HG03432 (cell line): ENCODE data around the gene TMA7B.
"Not testable (repeated sequence)": the region's sequence is repeated elsewhere in the genome, so short reads cannot be mapped to it uniquely, and the experiment has no call there.

ENCODE experiments used
- ATAC-seq: cut with Tn5 transposase; IDR thresholded peaks from one replicate; pipeline ENCODE4 v1.9.1; 2021; ENCODE audit warnings: mild to moderate bottlenecking, moderate library complexity; ENCODE audit not compliant: unreplicated experiment

The TMA7B gene

DNA sequence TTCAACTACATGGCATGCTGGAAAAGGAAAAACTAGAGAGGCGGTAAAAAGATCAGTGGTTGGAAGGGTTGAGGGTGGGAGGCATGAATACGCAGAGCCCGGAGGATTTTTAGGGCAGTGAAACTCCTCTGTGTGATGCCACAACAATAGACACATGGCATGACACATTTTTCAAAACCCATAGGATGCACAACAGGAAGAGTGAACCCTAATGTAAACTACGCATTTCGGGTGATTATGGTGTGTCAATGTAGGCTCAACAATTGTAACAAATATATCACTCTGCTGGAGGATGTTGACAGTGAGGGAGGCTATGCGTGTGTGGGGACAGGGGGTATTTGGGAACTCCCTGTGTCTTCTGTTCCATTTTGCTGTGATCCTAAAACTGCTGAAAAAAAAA lies 18.9 kb downstream of the TMA7B start:
- ATAC-seq, result no peak

DNA sequence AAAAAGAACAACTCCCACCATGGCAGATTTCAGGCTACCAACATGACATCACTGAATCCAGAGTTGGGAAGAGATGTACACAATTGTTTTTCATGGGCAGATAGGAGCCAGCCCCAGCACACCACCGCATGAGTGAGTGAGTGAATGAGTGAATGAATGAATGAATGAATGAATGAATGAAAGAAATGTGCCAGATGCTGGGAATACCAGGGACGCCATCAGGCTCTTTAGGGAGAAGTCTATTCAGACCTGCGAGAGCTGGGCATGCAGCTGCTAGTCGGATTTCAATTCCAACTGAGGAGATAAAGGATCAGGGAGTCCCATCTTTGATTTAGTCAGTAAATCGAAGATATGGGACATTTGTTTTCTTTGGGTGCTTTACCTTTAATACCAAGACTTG lies 19.3 kb downstream of the TMA7B start:
- no peak for ATAC-seq

DNA sequence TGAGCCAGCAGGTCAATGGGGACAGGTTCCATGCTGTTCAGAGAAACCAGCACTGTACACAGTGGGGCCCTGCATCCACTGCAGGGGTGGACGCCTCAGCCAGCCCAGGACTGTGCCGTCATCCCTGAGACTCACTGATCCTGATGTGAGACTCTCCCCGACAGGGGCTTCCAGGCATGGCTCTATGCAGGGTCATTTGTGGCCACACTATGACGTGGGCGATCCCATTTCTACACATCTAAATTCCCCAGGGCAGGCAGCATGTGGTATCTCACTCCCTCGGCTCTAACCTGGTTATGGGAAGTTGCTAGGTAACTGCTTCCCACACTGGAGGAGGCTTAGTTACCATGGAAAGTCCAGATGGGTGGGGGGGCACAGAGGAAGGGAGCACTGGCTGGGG lies 20.4 kb downstream of the TMA7B start:
- no peak for ATAC-seq

DNA sequence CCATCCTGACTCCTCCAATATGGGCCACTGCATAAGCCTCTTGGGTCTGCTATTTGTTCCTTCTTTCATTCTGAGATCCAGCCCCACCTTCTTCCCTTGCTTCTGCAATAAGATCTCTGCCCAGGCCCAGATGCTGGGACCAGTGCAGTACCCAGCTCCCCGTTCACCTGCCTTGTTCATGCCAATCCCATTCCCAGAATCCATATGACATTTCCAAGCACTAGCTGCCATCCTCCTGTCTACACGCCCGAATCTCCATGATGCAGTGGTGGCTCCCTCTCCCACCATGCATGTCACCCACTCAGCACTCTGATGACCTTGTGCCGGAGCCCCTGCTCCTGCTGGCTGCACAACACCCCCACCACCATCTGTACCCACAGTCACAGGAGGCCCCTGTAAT lies 23.1 kb downstream of the TMA7B start:
- no peak for ATAC-seq

DNA sequence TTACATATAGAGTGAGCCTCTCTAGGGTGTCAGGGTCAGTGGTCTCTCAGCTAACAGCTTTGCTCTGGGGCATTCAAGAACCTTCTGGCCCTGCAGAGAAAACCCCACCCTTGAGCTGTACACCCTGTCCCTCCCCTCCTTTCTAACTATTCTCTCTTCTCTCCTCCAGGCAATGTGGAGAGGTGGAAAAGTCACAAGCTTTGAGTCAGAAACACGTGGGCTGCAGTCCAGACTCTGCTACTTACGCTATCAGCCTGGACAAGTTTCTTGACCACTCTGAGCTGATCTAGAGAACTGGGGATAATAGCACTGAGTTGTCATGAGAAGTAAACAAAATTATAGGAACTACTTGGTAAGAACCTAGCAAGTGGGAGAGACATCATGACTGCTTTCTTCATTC lies 23.8 kb downstream of the TMA7B start:
- ATAC-seq, result no peak

DNA sequence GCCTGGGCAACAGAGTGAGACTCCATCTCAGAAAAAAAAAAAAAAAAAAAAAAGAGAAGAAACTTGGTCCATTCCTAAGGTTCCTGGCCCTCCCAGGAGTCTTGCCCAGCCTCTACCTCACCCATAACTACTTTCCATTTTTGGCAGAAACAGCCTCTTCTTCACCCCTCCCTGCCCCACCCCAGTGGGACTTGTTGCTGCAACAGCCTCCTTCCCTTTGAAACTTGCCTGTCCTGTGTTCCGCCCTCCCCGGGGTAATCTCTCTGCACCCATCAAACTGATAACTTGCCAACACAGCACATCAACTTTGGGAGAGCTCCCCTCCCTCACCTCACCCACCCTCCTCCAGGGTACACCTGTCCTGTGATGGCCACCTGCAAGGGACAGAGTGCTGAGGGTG lies 24.5 kb downstream of the TMA7B start:
- ATAC-seq, result no peak

DNA sequence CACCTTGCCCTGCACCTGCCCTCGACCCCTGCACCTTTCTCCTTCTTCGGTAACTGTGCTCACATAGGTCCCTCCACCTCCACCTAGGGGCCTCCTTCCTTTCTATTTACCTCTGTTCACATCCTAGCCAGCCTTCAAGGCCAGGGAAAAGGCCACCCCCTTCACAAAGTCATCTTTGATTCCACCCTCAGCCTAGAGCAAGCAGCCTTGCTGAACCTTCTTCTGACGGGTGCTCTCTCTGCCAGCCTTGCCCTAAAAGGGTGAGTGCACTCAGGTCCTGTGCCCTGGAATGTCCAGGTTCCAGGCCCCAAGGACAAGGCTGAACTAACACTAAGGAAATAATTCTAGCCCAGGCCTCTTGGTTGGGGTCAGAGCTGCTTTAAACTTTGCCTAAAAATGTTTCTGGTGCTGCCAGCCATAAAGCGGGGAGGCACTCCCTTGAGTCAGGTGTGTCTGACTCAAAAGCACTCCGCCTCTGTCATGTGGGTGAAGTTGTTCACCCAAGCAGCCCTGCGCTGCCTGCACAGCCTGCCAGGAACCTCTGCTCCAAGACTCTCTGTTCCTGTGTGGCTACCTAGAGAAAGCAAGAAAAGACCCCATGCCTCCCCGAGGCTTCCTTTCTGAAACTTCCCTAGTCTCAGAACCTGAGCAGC lies 25.3 kb downstream of the TMA7B start:
- ATAC-seq, result no peak

DNA sequence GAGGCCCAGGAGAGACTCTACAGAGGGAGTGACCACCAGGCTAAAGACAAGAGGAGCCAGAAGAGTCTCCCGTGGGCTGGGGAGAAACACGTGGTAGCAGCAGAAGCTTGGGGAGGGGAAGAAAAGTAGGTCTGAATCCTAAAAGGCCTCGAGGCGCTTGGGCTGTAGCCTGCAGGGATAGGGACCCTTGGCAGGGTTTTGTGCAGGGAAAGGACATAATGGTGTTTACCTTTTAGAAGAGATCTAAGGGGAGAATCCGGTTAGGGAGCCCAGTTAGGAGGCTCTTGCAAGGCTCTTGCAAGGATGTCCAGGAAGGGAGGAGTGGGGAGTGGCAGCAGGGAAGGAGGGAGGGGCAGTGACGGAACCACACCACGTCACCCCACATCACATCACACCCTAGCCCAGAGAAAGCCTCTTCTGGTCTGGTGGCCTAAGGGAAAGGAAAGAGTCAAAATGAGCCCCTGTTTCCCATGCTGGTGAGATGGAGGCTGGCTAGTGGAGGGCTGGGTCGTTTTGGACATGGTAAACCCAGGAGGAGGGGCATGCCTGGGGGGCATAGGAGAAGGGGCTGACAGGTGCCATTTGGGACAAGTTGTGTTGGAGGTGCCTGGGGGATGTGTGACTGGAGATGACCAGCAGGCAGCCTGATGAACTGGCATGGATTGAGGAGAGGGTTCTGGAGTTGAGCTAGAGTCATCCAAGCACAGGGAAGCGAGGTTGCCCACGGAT lies 28.4 kb downstream of the TMA7B start:
- ATAC-seq, result no peak

DNA sequence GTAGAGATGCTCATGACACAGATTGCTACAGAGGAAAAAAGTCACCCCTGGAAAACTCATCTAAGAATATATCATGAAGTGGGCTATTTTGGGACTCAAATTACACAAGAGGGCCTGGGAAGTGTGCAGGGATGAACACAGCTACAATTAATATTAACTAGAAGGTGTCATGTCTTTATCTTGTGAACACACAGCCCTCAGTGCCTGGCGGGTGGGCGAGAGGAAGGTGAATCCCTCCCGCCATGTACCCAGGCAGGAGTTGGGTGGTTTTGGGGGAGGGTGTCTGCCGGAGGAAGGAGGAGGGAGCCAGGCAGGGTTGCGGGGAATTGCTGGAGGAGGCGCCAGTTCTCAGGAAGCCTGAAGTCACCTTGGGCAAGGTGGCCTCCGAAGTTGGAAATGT lies 29.4 kb downstream of the TMA7B start:
- no peak for ATAC-seq

DNA sequence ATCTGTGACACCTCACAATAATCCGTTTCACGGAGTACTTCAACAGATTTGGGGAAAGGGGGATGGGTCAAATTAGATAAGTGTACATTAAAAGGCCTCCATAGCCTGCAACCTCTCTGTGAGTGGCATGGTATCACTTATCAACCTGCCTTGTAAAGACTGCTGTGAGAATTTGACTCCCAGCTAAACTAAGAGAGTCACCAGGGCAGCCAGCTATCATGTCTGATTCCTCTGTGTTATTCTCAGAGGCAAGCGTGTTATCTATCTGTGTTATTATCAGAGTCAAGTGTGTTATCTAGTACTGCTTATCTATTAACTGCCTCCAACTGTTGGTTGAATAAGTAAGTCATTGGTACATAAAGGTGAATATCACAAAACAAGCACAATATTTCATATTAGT lies 30.5 kb downstream of the TMA7B start:
- ATAC-seq, result no peak

DNA sequence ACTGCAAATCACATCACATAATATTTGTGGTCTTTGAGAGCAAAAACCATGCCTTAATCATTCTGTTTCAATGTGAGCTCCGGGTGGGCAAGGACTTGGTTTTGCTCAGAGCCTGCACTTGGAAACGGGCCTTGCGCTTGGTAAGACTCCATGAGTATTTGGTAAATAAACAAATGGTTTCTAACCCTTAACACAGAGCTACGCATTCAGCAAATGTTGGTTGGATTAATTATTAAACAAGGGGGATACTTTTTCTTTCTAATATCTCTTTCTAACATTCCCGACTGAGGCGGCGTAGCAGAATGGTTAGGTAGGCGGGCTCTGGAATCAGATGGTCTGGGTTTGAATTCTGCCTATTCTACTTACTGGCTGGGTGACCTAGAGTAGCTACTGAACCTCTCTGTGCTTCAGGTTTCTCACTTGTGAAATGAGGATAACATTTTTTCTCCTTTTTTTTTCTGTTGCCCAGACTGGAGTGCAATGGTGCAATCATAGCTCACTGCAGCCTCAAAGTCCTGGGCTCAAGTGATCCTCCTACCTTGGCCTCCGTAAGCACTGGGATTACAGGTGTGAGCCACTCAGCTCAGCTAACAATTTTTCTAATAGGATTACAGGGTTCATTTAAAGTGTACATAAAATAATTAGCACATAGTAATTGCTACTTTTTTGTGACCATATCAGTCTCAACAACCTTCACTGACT lies 31.1 kb downstream of the TMA7B start:
- ATAC-seq, result no peak

DNA sequence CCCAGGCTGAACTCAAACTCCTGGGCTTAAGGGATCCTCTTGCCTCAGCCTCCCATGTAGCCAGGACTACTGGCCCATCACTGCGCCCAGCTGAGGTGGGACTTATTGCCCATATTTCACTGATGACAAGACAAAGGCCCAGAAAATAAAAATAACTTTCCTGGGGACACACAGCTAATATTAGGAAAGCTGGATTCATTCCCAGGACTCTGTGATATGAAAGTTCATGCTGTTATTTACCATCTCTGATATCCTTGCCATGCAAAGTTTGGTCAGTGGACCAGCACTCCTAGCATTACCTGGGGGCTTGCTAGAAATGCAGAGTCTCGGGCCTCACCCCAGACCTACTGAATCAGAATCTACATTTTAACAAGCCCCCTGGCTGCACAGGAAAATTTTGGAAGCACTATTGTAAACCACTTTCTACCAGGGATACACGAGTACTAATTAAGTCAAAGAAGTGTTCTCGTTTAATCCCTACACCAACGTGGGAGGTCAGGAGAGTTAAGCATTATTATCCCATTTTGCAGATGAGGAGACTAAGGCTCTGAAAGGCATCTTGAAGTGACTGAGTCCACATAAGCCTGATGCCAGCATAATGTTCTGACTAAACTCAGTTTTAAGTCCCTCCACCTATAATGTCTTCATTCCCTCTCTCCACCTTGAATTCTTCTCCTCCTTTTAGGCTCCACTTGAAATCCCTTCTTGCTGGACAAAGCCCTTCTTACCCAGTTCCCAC lies 32.1 kb downstream of the TMA7B start:
- no peak for ATAC-seq

DNA sequence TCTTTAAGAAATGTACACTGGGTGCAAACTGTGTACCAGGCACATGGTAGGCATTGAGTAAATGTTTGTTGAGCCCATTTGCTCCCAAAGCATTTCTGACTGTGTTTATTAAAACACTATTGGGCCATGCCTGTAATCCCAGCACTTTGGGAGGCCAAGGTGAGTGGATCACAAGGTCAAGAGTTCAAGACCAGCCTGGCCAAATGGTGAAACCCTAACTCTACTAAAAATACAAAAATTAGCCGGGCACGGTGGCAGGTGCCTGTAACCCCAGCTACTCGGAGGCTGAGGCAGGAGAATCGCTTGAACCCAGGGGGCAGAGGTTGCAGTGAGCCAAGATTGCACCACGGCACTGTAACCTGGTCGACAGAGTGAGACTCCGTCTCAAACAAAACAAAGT lies 32.7 kb downstream of the TMA7B start:
- ATAC-seq, result not testable (repeated sequence)

DNA sequence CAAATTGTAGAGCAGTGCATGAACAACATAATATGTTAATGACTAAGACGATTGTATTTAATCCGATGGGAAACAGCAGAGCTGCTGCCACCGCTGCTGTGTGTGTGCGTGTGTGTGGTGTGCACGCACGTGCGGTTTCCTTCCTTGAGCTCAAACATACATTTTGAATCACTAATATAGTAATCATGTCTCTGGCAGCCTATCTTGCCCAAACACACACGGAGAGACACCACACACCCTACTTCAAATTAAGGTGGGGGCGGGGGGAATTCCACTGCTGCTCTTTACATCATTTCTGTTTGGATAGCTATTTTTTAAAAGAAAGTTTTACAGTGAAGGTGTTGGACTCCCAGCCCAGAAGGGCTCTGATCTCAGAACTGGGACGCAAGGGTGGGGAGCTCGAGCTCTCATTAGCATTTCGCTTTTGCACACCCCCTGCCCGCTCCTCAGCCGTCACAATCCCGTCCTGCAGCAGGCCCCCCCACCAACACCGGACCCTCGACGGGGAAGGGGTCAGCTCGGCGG lies 33.9 kb downstream of the TMA7B start:
- ATAC-seq, result no peak

DNA sequence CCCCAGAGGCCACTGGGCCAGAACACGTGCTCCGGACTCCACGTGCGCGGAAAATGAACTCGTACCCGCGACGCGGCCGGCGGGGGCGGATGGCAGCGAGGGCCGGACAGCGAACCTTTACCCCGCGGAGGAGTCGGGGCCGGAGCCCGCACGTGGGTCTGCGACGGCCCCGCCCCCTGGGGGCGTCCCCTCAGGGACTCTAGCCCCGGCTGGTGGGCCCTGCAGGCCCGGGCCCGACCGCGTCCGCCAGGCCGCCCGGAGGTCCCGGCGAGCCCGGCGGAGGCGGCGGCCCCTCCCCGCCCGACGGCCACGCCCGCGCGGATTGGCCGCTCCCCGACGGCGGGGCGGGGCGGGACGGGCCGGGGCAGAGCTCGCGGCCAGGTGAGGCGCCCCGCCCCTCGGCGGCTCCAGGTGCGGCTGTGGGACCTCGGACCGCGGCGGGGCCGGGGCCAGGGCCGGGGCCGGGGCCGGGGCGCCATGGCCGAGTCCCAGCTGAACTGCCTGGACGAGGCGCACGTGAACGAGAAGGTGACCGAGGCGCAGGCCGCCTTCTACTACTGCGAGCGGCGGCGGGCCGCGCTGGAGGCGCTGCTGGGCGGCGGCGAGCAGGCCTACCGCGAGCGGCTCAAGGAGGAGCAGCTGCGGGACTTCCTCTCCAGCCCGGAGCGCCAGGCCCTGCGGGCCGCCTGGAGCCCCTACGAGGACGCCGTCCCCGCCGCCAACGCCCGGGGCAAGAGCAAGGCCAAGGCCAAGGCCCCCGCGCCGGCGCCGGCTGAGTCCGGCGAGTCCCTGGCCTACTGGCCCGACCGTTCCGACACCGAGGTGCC lies 34.6 kb downstream of the TMA7B start, which contains the start of gene FAM83F:
Gene FAM83F, plus strand, starts transcription at position 389 of the 827 bp plus-strand sequence. Its CDS starts 89 bp downstream, at position 478.
- ATAC-seq, result no peak

DNA sequence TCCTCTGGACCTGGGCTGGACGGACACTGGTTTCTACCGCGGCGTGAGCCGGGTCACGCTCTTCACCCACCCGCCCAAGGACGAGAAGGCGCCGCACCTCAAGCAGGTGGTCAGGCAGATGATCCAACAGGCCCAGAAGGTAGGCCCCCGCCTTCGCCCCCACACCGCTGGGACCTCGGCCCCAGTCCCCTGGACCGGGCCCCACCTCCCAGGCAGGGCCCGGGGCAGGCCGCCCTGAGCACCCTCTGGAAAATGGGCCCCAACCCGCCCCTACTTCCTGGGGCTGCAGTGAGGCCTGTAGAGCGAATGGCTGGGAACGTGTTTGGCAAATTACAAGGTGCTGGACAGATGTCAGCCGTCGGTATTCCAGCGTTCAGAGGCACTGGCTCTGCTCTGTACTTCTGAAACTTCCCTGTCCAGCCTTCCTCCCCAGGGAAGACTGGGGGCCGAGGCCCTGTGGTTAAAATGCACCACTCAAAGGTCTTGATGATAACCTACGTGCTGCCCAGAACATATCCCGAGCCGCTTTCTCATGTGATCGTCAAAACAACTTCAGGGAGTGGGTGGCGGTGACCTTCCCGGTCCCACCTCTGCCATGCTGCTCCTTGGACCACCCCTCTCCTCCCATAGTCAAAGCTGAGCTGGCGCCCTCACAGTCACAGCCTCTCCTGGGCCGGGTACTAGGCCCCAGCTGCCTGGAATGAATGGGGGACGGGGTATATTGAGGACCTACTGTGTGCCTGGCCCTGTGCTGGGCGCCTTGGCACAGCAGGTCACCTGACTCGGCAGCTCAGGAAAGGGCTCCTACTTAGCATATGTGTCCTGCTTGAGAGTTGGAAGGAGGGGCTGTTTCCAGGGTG lies 35.4 kb downstream of the TMA7B start:
- no peak for ATAC-seq

DNA sequence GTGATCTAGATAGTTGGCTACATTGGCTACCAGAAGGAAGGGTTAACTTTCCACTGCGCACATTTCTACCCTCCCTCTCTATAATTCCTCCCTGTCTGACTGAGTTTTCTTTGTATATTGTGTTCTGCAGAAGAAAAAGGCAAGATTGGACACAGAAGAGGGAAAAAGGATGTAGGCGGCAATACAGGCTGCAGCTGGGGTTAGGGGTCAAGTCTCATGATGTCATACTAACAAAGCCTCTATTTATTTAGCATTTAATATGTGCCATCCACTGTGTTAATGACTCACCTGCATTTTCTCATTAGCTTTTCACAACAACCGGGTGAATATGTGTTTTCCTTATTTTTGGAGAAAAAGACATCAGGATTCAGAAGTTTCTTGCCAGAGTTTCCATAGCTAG lies 36.5 kb downstream of the TMA7B start:
- no peak for ATAC-seq

DNA sequence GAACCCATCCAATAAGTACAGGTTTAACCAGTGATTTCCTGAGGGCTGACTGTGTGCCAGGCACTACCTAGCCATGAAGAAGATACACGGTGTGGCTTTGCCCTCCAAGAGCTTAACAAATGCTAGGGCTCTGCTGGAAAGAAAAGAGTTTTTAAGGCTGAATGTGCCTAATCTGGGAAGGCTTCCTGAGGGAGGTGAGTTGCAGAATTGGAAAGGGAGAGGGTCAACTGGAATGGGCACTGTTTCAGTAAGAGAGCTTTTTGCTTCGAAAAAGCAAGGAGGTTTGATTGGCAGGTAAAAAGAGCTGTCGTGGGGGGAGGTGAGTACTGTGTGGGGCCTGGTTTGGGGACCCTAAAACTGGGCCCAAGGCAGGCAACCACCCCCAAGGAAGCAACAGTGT lies 37.2 kb downstream of the TMA7B start:
- no peak for ATAC-seq
